ENCODE data around the gene INPP4B.
A peak's percentile ranks its signal among the peaks of the same experiment; 100 is the strongest.
"Not testable (repeated sequence)": the region's sequence is repeated elsewhere in the genome, so short reads cannot be mapped to it uniquely, and the experiment has no call there.

INPP4B gene

GRCh38 chr4:142530728-142531127, 315.4 kb downstream of the INPP4B start:
- no peak for DNase-seq

GRCh38 chr4:142528433-142528832, 317.7 kb downstream of the INPP4B start:
- DNase-seq: no peak

- no peak for DNase-seq
Measured at GRCh38 chr4:142523111-142523510, 323.0 kb downstream of the INPP4B start.

GRCh38 chr4:142519342-142519741, 326.8 kb downstream of the INPP4B start:
- no peak for DNase-seq

- no peak for DNase-seq
Measured at GRCh38 chr4:142516686-142517526, 329.2 kb downstream of the INPP4B start.

GRCh38 chr4:142512161-142512560, 333.9 kb downstream of the INPP4B start:
- no peak for DNase-seq

- no peak for DNase-seq
Measured at GRCh38 chr4:142509881-142510280, 336.2 kb downstream of the INPP4B start.

GRCh38 chr4:142509381-142509780, 336.7 kb downstream of the INPP4B start:
- not testable (repeated sequence) for DNase-seq

GRCh38 chr4:142500966-142501365, 345.1 kb downstream of the INPP4B start:
- DNase-seq: no peak

GRCh38 chr4:142497606-142498005, 348.5 kb downstream of the INPP4B start:
- DNase-seq: no peak

GRCh38 chr4:142493255-142494110, 352.6 kb downstream of the INPP4B start:
- no peak for DNase-seq

- DNase-seq: no peak
Measured at GRCh38 chr4:142485452-142485851, 360.6 kb downstream of the INPP4B start.

- peak; percentile 7 to 12 for DNase-seq
Measured at GRCh38 chr4:142480244-142480643, 365.9 kb downstream of the INPP4B start.

- DNase-seq: no peak
Measured at GRCh38 chr4:142475663-142476062, 370.4 kb downstream of the INPP4B start.

GRCh38 chr4:142474398-142475087, 371.6 kb downstream of the INPP4B start:
- peak; percentile 50 to 74 for DNase-seq

GRCh38 chr4:142473960-142474338, 372.2 kb downstream of the INPP4B start:
- DNase-seq: peak in 1 of 2 experiments; percentile 1

GRCh38 chr4:142473218-142473959, 372.7 kb downstream of the INPP4B start:
- peak in 1 of 2 experiments; percentile 3 for DNase-seq

GRCh38 chr4:142467088-142467487, 379.0 kb downstream of the INPP4B start:
- DNase-seq: no peak

- no peak for DNase-seq
Measured at GRCh38 chr4:142465526-142465925, 380.6 kb downstream of the INPP4B start.

GRCh38 chr4:142463206-142463605, 382.9 kb downstream of the INPP4B start:
- no peak for DNase-seq

- peak; percentile 23 to 69 for DNase-seq
Measured at GRCh38 chr4:142452161-142452855, 393.8 kb downstream of the INPP4B start.
